A549 treated with AZD2906 at 1 μM for 4 hours (cell line): ENCODE measurements around the gene RBM15B. TPM values are rescaled to one million over a fixed set of nuclear protein-coding genes. Genes with fewer than 3 reads are reported as not detected.

Source experiments
- total RNA-seq: library from RNA; stranded (reverse); fragments of 200-300 nt; extraction: Qiagen RNA extraction; gene quantifications from 5 replicates; pipeline ENCODE4 v1.2.3, GENCODE V29; 2022

Gene RBM15B
- total RNA-seq: 18.1 to 20.5 TPM (median 19.1 TPM) in 5 replicates

DNA sequence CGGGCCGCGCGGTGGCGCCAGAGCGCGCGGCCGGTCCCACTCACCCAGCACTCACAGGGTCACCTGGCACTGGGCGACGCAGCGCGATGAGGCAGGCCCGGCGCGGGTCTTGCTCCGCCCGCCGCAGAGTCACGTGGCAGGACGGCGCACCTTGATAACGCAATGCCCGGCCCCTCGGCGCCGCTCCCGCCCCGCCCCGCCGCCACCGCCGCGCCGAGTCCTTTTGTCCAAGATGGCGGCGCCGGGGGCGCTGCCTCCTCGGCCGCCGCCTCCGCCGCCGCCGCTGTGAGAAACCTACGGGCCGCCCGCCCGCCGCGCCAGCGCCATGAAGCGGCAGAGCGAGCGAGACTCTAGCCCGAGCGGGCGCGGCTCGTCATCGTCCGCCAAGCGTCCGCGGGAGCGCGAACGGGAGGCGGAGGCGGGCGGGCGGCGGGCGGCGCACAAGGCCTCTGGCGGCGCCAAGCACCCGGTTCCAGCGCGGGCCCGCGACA is at the start of gene RBM15B:
RBM15B (plus strand) TSS at position 211 of the 491 bp plus-strand sequence; CDS start at position 326, 115 bp downstream.

DNA sequence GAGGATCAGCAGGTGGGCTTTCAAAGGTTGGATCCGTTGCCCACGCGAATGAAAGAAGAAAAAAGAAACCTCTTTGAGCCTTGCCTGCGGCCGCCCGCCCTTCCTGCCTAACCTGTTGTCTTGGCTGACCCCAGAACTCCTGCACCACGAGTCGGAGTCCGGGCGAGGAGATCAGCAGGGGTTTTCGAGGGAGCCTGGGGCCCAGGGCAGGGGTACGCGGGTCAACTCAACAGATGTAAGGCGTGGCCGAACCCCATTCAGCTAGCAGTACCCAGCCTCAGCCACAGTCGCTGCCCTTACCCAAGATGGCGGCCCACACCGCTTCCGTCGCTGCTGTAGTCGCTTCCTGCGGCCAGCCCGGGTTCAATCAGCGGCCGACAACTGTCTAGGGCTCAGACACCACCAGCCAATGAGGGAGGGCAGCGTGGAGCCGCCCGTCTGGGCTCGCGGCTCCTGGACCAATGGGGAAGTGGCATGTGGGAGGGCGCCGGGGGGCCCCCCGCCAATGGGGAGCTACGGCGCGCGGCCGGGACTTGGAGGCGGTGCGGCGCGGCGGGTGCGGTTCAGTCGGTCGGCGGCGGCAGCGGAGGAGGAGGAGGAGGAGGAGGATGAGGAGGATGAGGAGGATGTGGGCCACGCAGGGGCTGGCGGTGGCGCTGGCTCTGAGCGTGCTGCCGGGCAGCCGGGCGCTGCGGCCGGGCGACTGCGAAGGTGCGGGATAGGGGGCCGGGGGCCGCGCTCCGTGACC is 6.2 kb upstream of the RBM15B start, which contains the start of gene MANF:
MANF (plus strand) TSS at position 566 of the 748 bp plus-strand sequence; CDS start at position 618, 52 bp downstream.

Other genes with a start within 250 kb of the RBM15B start
- gene MANF, start 6.0 kb upstream of the RBM15B start, total RNA-seq: 88.1 to 114 TPM (median 107 TPM) in 5 replicates
- 10.8 to 13.1 TPM (median 11.2 TPM) in 5 replicates for gene DCAF1, start 108.7 kb downstream of the RBM15B start, total RNA-seq
- 3.2 to 5.0 TPM (median 3.6 TPM) in 5 replicates for gene RAD54L2, start 147.4 kb downstream of the RBM15B start, total RNA-seq